IMR-90 (cell line): Measurements from ENCODE around the gene FBXO5. TPM values are rescaled to one million over a fixed set of nuclear protein-coding genes. Genes with fewer than 3 reads are reported as not detected.

ENCODE experiments used
- ATAC-seq: fragments of 200-7000 bp; cut with Tn5 transposase; 2 replicates; pipeline ENCODE4 v1.9.1; 2020; ENCODE audit warnings: low read depth, mild to moderate bottlenecking, moderate library complexity
- BruUV-seq: library from RNA; stranded (reverse); fragments of 400-500 nt; replicated peaks from 2 replicates; lab custom pipeline; 2021; lab: Mats Ljungman, UMichigan
- CTCF ChIA-PET: fragments of 300-600 bp; formaldehyde crosslinking; extraction: SDS; loops from one replicate; lab custom pipeline; 2021; ENCODE audit warnings: antibody characterized with exemption; lab: Yijun Ruan, JAX
- POLR2A ChIA-PET: fragments of 300-600 bp; sonication (Branson Sonifier 250); formaldehyde crosslinking; loops from one replicate; lab custom pipeline; 2022; ENCODE audit warnings: antibody characterized with exemption; ENCODE audit not compliant: unreplicated experiment; lab: Charles Lee
- DNase-seq: peaks from one replicate; pipeline ENCODE4 v3.0.0; 2013
- H2AFZ ChIP-seq: replicated peaks from 2 replicates; pipeline ENCODE3; 2013; ENCODE audit warnings: low read length, mild to moderate bottlenecking; ENCODE audit not compliant: poor library complexity
- H2AK5ac ChIP-seq: 2 replicates; pipeline ENCODE4 v1.6.1; 2013; ENCODE audit warnings: low read depth, low read length, inconsistent platforms
- H2AK9ac ChIP-seq: replicated peaks from 2 replicates; pipeline ENCODE3; 2013; ENCODE audit warnings: mild to moderate bottlenecking, low read depth, low read length, moderate library complexity; ENCODE audit not compliant: poor library complexity
- H2BK120ac ChIP-seq: 2 replicates; pipeline ENCODE4 v1.6.1; 2013; ENCODE audit warnings: low read depth, low read length, inconsistent platforms
- H2BK15ac ChIP-seq: 3 replicates; pipeline ENCODE4 v1.6.1; 2013; ENCODE audit warnings: low read depth, low read length, inconsistent platforms
- H2BK20ac ChIP-seq: 2 replicates; pipeline ENCODE4 v1.6.1; 2013; ENCODE audit warnings: low read depth, mild to moderate bottlenecking, inconsistent platforms, low read length, moderate library complexity
- H2BK5ac ChIP-seq: 2 replicates; pipeline ENCODE4 v1.6.1; 2013; ENCODE audit warnings: mild to moderate bottlenecking, low read depth, low read length, inconsistent platforms; ENCODE audit not compliant: poor library complexity, severe bottlenecking
- H3K14ac ChIP-seq: replicated peaks from 2 replicates; pipeline ENCODE4 v1.6.1; 2013; ENCODE audit warnings: low read depth, low read length, inconsistent platforms
- H3K18ac ChIP-seq: 2 replicates; pipeline ENCODE4 v1.6.1; 2013; ENCODE audit warnings: low read depth, low read length, control low read depth
- H3K23ac ChIP-seq: 2 replicates; pipeline ENCODE4 v1.6.1; 2013; ENCODE audit warnings: low read depth, low read length, inconsistent platforms
- H3K27ac ChIP-seq: 2 replicates; pipeline ENCODE4 v1.5.1; 2013; ENCODE audit warnings: mild to moderate bottlenecking, control low read depth, low read length; ENCODE audit not compliant: insufficient read depth
- H3K27me3 ChIP-seq: 2 replicates; pipeline ENCODE4 v1.6.1; 2013; ENCODE audit warnings: low read length; ENCODE audit not compliant: control insufficient read depth, insufficient read depth
- H3K36me3 ChIP-seq: 2 replicates; pipeline ENCODE4 v1.6.1; 2013; ENCODE audit warnings: low read length, mixed read lengths; ENCODE audit not compliant: control insufficient read depth, insufficient read depth
- H3K4ac ChIP-seq: 2 replicates; pipeline ENCODE4 v1.6.1; 2013; ENCODE audit warnings: low read depth, low read length, inconsistent platforms
- H3K4me1 ChIP-seq: 2 replicates; pipeline ENCODE4 v1.6.1; 2013; ENCODE audit warnings: low read length, mixed read lengths; ENCODE audit not compliant: control insufficient read depth, insufficient read depth
- H3K4me2 ChIP-seq: 2 replicates; pipeline ENCODE4 v1.6.1; 2013; ENCODE audit warnings: low read depth, mild to moderate bottlenecking, control low read depth, low read length, moderate library complexity
- H3K4me3 ChIP-seq: 2 replicates; pipeline ENCODE4 v1.5.1; 2013; ENCODE audit warnings: low read depth, mild to moderate bottlenecking, control low read depth, low read length, moderate library complexity; ENCODE audit not compliant: insufficient read depth
- H3K56ac ChIP-seq: 2 replicates; pipeline ENCODE4 v1.6.1; 2013; ENCODE audit warnings: low read length, inconsistent platforms; ENCODE audit not compliant: insufficient read depth; ENCODE audit errors: extremely low read depth
- H3K79me1 ChIP-seq, 2 experiments: 2 replicates each; pipeline ENCODE4 v1.6.1; 2013; ENCODE audit warnings: low read length in 2 of 2, inconsistent platforms in 1 of 2, low read depth in 1 of 2
- H3K9ac ChIP-seq: 2 replicates; pipeline ENCODE4 v1.6.1; 2013; ENCODE audit warnings: low read depth, low read length, control low read depth
- H3K9me1 ChIP-seq: 2 replicates; pipeline ENCODE4 v1.6.1; 2013; ENCODE audit warnings: low read length, inconsistent platforms; ENCODE audit not compliant: insufficient read depth
- H3K9me3 ChIP-seq: 2 replicates; pipeline ENCODE4 v1.6.1; 2013; ENCODE audit warnings: low read length; ENCODE audit not compliant: control insufficient read depth, insufficient read depth
- H4K20me1 ChIP-seq: 2 replicates; pipeline ENCODE4 v1.6.1; 2013; ENCODE audit warnings: low read length, inconsistent platforms; ENCODE audit not compliant: insufficient read depth
- H4K5ac ChIP-seq: 2 replicates; pipeline ENCODE4 v1.6.1; 2013; ENCODE audit warnings: mild to moderate bottlenecking, low read depth, low read length, control low read depth
- H4K8ac ChIP-seq, 2 experiments: 2 replicates each; pipeline ENCODE4 v1.6.1; 2013; ENCODE audit warnings: low read depth in 2 of 2, low read length in 2 of 2, control low read depth in 1 of 2, inconsistent platforms in 1 of 2
- H4K91ac ChIP-seq: 2 replicates; pipeline ENCODE4 v1.6.1; 2013; ENCODE audit warnings: low read depth, low read length, inconsistent platforms; ENCODE audit not compliant: insufficient read depth
- NFE2L2 ChIP-seq: fragments of 150-350 bp; IDR thresholded peaks from 2 replicates; pipeline ENCODE4 v1.6.1; 2016; ENCODE audit warnings: low read depth, mild to moderate bottlenecking, low read length
- POLR2A ChIP-seq: IDR thresholded peaks from 2 replicates; pipeline ENCODE4 v1.6.1; 2012; ENCODE audit warnings: mild to moderate bottlenecking, low read depth, low read length
- WGBS, 2 experiments: methylation state at CpG; one replicate each; pipeline versions ENCODE4 v1.1.5 to v1.1.7; 2013; ENCODE audit warnings: missing lambda C conversion rate in 2 of 2; ENCODE audit not compliant: insufficient read length in 1 of 2; ENCODE audit errors: extremely low coverage in 2 of 2; 5-methylcytosine and 5-hydroxymethylcytosine counted together
- dilution Hi-C: fragments of 300-500 bp; cut with HindIII; formaldehyde crosslinking; loops from one replicate; pipeline ENCODE4 v1.14.3; 2018; ENCODE audit warnings: low sequenced_read_pairs; ENCODE audit not compliant: unreplicated experiment
- in situ Hi-C: fragments of 300-500 bp; cut with MboI; formaldehyde crosslinking; loops from 3 replicates; pipeline ENCODE4 v1.14.3; 2019; ENCODE audit warnings: low sequenced_read_pairs, inconsistent platforms, mixed read lengths
- intact Hi-C: fragments of 100-400 bp; cut with micrococcal nuclease; formaldehyde crosslinking; loops from 2 replicates; pipeline ENCODE4 v1.10.0; 2022
- polyA plus RNA-seq, 3 experiments: library from polyadenylated mRNA; depleted of rRNA; stranded (reverse); fragments of >200 nt; gene quantifications; 2 replicates each; pipeline ENCODE4 v1.2.3, GENCODE V29; 2012; ENCODE audit warnings: low replicate concordance in 1 of 3
- total RNA-seq: library from RNA; depleted of rRNA; stranded (reverse); fragments of >200 nt; gene quantifications from 2 replicates; pipeline ENCODE4 v1.2.3, GENCODE V29; 2012

Gene FBXO5
- total and polyA plus RNA-seq, 2 of the 4 experiments (the other 2 are of a cell fraction): 11.8 to 16.7 TPM

DNA sequence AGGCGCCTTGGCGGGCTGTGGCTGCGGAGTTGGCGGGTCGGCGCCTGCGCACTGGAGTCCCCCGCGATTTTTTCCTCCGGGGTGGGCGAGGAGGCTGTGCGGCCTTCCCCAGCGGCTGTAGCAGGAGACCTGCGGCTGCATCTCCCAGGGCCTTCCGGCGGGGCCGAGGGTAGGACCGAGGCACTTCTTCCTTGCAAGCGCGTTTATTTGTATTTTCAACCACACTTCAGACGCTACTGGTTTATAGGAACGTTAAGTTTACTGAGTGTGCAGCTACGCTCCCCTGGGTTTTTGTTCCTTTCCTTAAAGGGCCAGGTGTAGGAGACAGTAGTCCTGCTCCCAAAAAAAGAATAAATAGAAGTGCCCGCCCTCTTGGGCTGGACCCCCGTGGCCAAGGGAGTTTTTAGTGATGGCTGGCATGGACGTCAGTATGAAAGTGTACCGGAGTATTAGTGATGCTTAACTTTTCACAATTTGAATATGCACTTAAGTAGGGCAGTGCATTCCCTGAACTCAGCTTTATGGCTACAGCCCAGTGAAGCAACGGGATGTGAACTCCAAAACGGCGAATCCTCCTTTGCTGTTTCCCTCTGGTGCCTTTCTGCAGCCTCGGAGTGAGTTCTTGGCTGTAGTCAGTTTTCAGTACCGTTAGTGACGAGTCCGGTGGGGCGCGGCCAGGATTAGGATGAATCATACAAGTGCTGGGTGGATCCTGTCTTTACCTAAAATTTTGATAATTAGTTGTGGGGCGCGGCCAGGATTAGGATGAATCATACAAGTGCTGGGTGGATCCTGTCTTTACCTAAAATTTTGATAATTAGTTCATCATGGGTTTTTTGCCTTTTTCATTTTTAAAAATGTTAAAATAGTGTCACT is 1.0 kb upstream of the FBXO5 start:
- Histone ChIP-seq H3K4ac (peak overlapping the region; percentile 92), H2BK5ac (peak overlapping the region; percentile 81), H2BK15ac (peak overlapping the region; percentile 22; the same call in 2 of the 3 replicates), H2AK5ac (peak overlapping the region; percentile 93), H3K27me3 (no peaks in the 10 kb centered on the region), H3K9ac (peak overlapping the region; percentile 81), H3K56ac (peak overlapping the region; percentile 97), H3K4me1 (peaks cover 5% of the 10 kb centered on the region), H4K5ac (peak overlapping the region; percentile 25), H4K91ac (peak overlapping the region; percentile 90), H3K4me3 (peak overlapping the region; percentile 73), H3K14ac (peak overlapping the region; percentile 99), H2AFZ (peak overlapping the region; percentile 99), H2AK9ac (peak overlapping the region; percentile 88), H3K9me1 (no peaks in the 10 kb centered on the region), H3K4me2 (peak overlapping the region; percentile 64), H4K8ac (peak overlapping the region; percentile 89 to 98), H4K20me1 (peaks cover 10% of the 10 kb centered on the region; the same call in 1 of the 2 replicates), H2BK20ac (peak overlapping the region; percentile 15; the same call in 1 of the 2 replicates), H3K79me1 (peaks cover 4 to 18% of the 10 kb centered on the region in 2 experiments; a peak in 2 of 4 replicates), H3K27ac (peak overlapping the region; percentile 77), H2BK120ac (peak overlapping the region; percentile 52), H3K36me3 (no peaks in the 10 kb centered on the region), H3K23ac (peak overlapping the region; percentile 89), H3K9me3 (no peaks in the 10 kb centered on the region), H3K18ac (peak overlapping the region; percentile 50)
- in situ Hi-C loops (no loop called here), intact Hi-C loops (loop anchor here (5.0 kb wide), 1 partner anchor 602 kb away; no protein-coding TSS in a partner anchor), dilution Hi-C loops (no loop called here)
- BruUV-seq: TSS peak; percentile 63
- DNase-seq: peak; percentile 78
- POLR2A ChIA-PET: no interaction called here
- no peak for TF ChIP-seq NFE2L2
- TF ChIP-seq POLR2A: peak; percentile 63; the same call in 1 of the 2 replicates
- whole genome bisulfite sequencing, 2 experiments: 0% methylated on average over 3 of the region's 38 CpGs; no CpG with 5 or more reads in 1 of the 2 experiments
- ATAC-seq: peak; percentile 22
- CTCF ChIA-PET: no interaction called here
